Neutrophil (primary cell): ENCODE results near the gene AHCTF1.
"Not testable (repeated sequence)": the region's sequence is repeated elsewhere in the genome, so short reads cannot be mapped to it uniquely, and the experiment has no call there.

Experiments
- H3K27ac ChIP-seq: fragments of 200-600 bp; sonication (generic); 2 replicates; pipeline ENCODE4 v1.5.1; 2016; ENCODE audit warnings: mild to moderate bottlenecking, moderate library complexity
- H3K27me3 ChIP-seq: fragments of 200-600 bp; sonication (generic); 2 replicates; pipeline ENCODE4 v1.6.0; 2016; ENCODE audit warnings: mild to moderate bottlenecking
- H3K36me3 ChIP-seq: fragments of 200-600 bp; sonication (generic); 2 replicates; pipeline ENCODE4 v1.5.1; 2017
- H3K4me1 ChIP-seq, 2 experiments: fragments of 200-600 bp in 1 of 2; sonication (generic) in 1 of 2; 1 replicate in 1 of 2; 2 replicates in 1 of 2; pipeline versions ENCODE4 v1.5.1 to v1.6.1; 2013 to 2016; ENCODE audit warnings: low read depth in 1 of 2, low read length in 1 of 2, mild to moderate bottlenecking in 1 of 2, moderate library complexity in 1 of 2; ENCODE audit not compliant: control insufficient read depth in 1 of 2, insufficient read depth in 1 of 2
- H3K4me3 ChIP-seq, 2 experiments: fragments of 200-600 bp in 1 of 2; sonication (generic) in 1 of 2; 1 replicate in 1 of 2; 2 replicates in 1 of 2; pipeline ENCODE4 v1.5.1; 2013 to 2016; ENCODE audit warnings: low read depth in 1 of 2, low read length in 1 of 2, mild to moderate bottlenecking in 1 of 2, moderate library complexity in 1 of 2
- H3K9me3 ChIP-seq: fragments of 200-600 bp; sonication (generic); 2 replicates; pipeline ENCODE4 v1.5.1; 2016
- TF ChIP-seq, protein P1 (sequence below): fragments of 200-600 bp; sonication (generic); IDR thresholded peaks from 2 replicates; pipeline ENCODE4 v1.5.1; 2016; ENCODE audit warnings: antibody characterized with exemption

The AHCTF1 gene

DNA sequence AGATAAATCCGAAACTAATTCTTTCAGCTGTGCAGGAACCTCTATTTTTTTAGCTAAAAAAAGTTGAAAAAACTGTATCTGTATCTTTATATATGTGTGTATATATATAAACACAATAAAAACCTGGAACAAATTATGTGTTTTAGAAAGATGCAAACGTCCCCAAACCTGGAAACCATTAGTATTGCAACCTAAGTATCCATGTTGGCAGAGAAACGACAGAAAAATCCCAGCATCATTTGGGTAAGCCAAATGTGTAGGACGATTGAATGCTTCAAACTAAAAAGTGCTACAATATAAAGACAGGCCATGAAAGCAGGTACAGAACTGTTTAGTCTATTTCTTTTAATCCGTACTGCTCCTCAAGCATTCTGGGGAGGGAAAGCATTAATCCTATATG, 87.9 kb downstream of the AHCTF1 start:
- Histone ChIP-seq H3K4me3 (no peak overlapping the region), H3K36me3 (peaks cover 99% of the 10 kb centered on the region), H3K27ac (no peak overlapping the region), H3K4me1 (no peaks in the 10 kb centered on the region), H3K9me3 (no peaks in the 10 kb centered on the region), H3K27me3 (no peaks in the 10 kb centered on the region)
- TF ChIP-seq, protein P1, sequence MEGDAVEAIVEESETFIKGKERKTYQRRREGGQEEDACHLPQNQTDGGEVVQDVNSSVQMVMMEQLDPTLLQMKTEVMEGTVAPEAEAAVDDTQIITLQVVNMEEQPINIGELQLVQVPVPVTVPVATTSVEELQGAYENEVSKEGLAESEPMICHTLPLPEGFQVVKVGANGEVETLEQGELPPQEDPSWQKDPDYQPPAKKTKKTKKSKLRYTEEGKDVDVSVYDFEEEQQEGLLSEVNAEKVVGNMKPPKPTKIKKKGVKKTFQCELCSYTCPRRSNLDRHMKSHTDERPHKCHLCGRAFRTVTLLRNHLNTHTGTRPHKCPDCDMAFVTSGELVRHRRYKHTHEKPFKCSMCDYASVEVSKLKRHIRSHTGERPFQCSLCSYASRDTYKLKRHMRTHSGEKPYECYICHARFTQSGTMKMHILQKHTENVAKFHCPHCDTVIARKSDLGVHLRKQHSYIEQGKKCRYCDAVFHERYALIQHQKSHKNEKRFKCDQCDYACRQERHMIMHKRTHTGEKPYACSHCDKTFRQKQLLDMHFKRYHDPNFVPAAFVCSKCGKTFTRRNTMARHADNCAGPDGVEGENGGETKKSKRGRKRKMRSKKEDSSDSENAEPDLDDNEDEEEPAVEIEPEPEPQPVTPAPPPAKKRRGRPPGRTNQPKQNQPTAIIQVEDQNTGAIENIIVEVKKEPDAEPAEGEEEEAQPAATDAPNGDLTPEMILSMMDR, result no peak

DNA sequence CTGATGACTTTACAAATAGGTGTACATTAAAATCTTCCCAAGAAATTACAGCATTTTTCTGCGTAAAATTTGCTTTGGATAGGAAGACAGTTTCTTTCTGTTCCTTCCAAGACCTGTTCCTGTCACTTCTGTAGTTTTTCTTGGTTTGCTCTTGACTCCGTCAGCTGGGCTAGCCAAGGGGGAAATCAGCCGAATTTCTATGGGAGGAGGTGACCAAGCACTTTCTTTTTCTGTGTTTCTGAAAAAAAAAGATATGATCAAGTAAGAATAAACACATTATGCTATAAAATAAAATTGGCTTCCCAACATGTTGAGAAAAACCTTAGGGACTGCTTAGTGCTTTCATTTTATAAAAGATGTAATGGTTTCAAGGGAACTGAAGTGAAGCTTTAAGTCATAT, 91.0 kb downstream of the AHCTF1 start:
- Histone ChIP-seq H3K36me3 (peaks cover 70% of the 10 kb centered on the region), H3K4me1 (peaks cover 18 to 24% of the 10 kb centered on the region in 2 experiments)
- not testable (repeated sequence) for H3K27ac ChIP-seq, H3K4me3 ChIP-seq, H3K9me3 ChIP-seq, H3K27me3 ChIP-seq

DNA sequence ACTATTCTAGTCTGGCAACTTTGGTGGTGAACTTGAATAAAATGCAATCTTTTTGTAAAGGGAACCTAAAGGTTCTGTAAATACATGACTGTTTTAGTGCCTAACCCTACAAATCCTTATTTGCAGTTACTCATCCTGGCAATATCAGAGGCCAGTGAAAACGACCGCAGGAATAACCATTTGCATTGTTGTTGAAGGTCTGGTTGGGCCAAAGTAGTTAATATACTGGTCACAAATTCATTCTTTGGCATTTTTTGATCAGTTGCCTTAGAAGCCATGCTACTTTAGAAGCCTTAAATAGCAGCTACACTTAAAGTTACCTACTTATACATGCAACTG, 93.7 kb downstream of the AHCTF1 start:
- Histone ChIP-seq H3K27me3 (no peaks in the 10 kb centered on the region), H3K4me3 (no peak overlapping the region), H3K27ac (no peak overlapping the region), H3K9me3 (no peaks in the 10 kb centered on the region), H3K36me3 (peaks cover 45% of the 10 kb centered on the region), H3K4me1 (peaks cover 24 to 39% of the 10 kb centered on the region in 2 experiments)
- TF ChIP-seq, protein P1, result no peak

DNA sequence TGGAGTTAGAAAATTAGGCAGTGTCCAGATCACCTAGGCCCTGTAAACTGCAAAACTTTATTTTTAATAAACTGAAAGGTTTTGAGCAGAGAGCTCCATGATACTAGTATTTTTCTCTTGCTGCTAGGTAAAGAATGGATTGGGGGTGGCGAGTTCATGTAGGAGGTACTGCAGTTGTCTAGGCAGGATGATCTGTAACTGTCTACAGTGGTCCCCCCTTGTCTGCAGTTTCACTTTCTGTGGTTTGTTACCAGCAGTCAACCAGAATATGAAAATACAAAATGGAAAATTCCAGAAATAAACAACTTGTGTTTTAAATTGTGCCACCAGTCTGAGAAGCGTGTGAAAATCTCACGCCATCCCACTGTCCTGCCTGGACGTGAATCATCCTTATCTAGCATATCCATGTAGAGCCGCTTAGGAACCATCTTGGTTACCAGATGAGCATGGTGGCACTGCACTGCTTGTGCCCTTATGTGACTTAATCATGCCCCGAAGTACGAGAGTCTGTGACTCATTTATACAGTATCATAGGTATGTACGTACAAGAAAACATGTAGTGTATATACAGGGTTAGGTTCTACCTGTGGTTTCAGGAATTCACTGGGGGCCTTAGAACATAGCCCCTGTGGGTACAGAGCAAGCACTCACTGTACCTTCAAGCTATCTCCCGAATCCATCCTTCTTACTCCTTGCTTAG, 94.2 kb downstream of the AHCTF1 start:
- no peak overlapping the region for H3K27ac ChIP-seq
- no peaks in the 10 kb centered on the region for H3K27me3 ChIP-seq
- peaks cover 24 to 39% of the 10 kb centered on the region in 2 experiments for H3K4me1 ChIP-seq
- peaks cover 40% of the 10 kb centered on the region for H3K36me3 ChIP-seq
- TF ChIP-seq, protein P1, result no peak
- H3K4me3 ChIP-seq, result no peak overlapping the region
- no peaks in the 10 kb centered on the region for H3K9me3 ChIP-seq

DNA sequence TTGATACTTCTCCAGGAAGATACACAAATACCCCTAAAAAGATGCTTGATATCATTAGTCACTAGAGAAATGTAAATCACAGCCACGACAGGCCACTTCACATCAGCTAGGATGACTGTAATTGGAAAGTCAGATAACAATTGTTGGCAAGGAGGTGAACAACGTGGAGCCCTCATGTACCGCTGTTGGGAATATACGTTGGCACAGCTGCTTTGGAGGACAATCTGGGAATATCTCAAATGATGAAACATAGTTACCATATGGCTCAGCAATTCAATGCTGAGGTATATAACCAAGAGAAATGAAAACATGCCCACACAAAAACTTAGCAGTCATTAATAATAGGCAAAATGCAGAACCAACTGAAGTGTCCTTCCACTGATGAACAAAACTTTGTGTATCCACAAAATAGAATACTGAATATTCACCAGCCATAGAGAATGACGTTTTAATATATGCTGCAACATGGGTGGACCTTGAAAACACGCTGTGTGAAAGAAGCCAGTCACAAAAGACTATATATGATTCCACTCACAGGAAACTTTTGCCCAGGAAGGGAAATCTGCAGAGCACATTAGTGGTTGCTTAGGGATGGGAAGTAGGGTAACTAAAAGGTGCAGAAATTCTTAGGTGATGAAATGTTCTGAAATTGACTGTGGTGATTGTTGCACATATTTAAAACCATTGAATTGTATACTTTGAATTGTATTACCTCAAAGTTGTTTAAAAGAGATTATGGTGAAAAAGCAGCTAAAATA, 95.4 kb downstream of the AHCTF1 start:
- no peaks in the 10 kb centered on the region for H3K27me3 ChIP-seq
- H3K36me3 ChIP-seq, result peaks cover 28% of the 10 kb centered on the region
- H3K27ac ChIP-seq, result no peak overlapping the region
- TF ChIP-seq, protein P1, result no peak
- no peak overlapping the region for H3K4me3 ChIP-seq
- peaks cover 24 to 39% of the 10 kb centered on the region in 2 experiments for H3K4me1 ChIP-seq
- H3K9me3 ChIP-seq, result no peaks in the 10 kb centered on the region

DNA sequence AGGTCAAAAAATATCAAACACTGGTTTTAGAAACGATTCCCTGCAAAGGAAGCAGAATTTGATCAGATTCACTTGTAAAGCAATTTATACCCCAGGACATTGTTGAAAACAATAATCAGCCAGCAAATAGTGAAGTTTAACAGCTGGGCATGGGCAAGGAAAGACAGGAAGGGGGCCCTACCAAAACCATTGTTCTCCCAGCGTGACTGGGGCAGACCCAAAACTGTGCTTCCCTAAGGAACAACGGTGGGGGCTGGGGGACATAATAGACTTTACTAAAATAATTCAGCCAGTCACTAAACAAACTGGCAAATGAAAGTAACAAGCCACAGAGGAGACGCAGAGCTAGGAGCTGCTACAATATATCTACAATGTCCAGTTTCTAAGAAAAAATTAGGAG, 100.2 kb downstream of the AHCTF1 start:
- Histone ChIP-seq H3K4me3 (no peak overlapping the region), H3K36me3 (no peaks in the 10 kb centered on the region), H3K4me1 (peaks cover 10 to 19% of the 10 kb centered on the region in 2 experiments), H3K27me3 (no peaks in the 10 kb centered on the region), H3K9me3 (peaks cover 13% of the 10 kb centered on the region), H3K27ac (no peak overlapping the region)
- TF ChIP-seq, protein P1, result no peak
